ENCODE data around the gene RBMS1. TPM values are rescaled to one million over a fixed set of nuclear protein-coding genes. Genes with fewer than 3 reads are reported as not detected.

Gene RBMS1
- polyA plus RNA-seq, 4 donors = 122 to 165 (median 151) TPM

GRCh38 chr2:160389875-160390274 is 103.7 kb downstream of the RBMS1 start:
- no peak for DNase-seq (ENCODE audit: low read depth in 4 of 4, low spot score in 3 of 4)

GRCh38 chr2:160388464-160389263 is 104.9 kb downstream of the RBMS1 start:
- DNase-seq (ENCODE audit: low read depth in 4 of 4, low spot score in 3 of 4) = no peak

- DNase-seq (ENCODE audit: low read depth in 4 of 4, low spot score in 3 of 4) = no peak
Observed at GRCh38 chr2:160387558-160388262, 105.9 kb downstream of the RBMS1 start.

DNA sequence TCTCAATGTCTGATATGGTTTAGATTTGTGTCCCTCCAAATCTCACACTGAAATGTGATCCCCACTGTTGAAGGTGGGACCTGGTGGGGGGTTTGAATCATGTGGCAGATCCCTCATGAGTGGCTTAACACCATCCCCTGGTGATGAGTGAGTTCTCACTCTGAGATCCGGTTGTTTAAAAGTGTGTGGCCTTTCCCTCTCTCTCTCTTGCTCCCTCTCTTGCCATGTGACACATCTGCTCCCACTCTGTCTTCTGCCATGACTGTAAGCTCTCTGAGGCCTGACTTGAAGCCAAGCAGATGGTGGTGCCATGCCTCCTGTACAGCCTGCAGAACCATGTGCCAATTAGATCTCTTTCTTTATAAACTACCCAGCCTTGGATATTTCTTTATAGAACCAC is 108.8 kb downstream of the RBMS1 start:
- DNase-seq (ENCODE audit: low read depth in 4 of 4, low spot score in 3 of 4) = no peak

GRCh38 chr2:160381425-160381951 is 112.1 kb downstream of the RBMS1 start:
- no peak for DNase-seq (ENCODE audit: low read depth in 4 of 4, low spot score in 3 of 4)

- DNase-seq (ENCODE audit: low read depth in 4 of 4, low spot score in 3 of 4) = no peak
Observed at GRCh38 chr2:160380611-160381010, 113.0 kb downstream of the RBMS1 start.

DNA sequence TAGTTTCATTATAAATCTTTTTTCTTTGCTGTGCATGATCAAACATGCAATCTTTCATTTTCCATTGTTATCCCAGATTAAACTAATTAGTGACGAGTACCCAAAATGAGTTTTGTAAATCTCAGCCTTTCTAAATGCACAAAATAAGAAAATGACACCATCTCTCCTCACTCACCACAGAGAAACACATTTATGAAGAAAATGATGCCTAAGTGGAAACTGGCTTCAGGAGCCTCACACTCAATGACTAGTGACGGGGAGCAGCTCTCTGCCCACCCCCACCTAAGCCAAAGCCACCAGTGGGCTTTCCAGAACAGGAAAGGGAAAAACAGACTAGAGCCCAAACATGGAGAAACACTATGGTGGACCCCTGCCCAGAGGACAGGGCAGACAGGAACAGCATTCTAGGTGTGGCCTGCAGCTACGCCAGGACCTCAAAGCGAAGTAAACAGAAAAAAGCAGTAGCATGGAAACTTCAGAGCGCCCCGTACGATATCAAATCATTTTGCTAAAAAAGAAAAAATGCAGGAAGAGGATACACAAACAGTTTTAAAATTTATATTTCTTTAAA is 113.5 kb downstream of the RBMS1 start:
- no peak for DNase-seq (ENCODE audit: low read depth in 4 of 4, low spot score in 3 of 4)

DNA sequence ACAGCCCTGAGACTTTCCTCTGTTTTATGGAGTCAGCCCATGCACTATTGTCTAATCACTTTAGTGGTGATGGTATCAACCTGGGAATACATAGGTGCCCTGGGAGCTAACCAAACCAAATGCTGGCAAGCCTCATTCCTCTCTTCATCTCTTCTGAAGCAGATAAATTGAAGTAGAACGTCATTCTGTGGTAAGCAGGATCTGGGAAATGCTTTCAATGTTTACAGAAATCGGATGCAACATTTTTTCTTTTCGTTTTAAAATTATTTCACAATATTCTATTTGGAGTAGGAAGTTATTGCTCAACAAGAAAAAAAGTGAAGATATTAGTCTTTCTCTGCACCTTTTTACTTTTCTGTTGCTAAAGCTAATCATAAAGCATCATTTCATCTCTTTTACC is 114.2 kb downstream of the RBMS1 start:
- DNase-seq (ENCODE audit: low read depth in 4 of 4, low spot score in 3 of 4) = no peak

- no peak for DNase-seq (ENCODE audit: low read depth in 4 of 4, low spot score in 3 of 4)
Observed at GRCh38 chr2:160377204-160377995, 116.2 kb downstream of the RBMS1 start.

GRCh38 chr2:160376576-160376975 is 117.0 kb downstream of the RBMS1 start:
- DNase-seq (ENCODE audit: low read depth in 4 of 4, low spot score in 3 of 4) = no peak

DNA sequence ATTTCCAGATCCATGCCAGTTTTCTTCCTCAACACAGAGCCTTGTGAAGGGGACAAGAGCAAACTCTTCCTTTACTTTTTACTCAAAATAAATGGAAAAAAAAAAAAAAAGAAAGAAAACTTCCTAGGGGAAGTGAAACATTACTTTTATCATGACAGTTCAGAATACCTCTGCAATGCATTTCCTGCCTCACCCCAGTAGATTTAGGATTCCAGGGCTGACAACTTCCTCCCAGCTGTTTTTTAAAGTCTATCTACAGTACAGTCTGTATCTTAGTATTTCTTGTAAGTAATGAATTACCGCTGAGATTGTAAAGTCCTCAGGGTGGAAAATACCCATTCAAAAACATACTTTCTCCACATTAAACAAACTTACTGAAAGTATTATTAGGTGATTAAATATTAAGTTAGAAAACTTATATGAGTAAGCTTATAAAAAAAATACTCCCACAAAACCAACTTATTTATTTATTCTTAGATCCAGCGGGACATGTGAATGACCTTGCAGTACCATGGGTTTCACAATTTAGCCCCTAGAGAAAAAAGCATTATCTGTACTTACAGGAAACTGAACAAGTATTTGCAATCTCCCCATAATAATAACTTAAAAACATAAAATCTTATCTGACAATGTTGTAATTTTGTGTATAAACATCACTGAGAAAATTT is 117.7 kb downstream of the RBMS1 start:
- DNase-seq (ENCODE audit: low read depth in 4 of 4, low spot score in 3 of 4) = no peak

GRCh38 chr2:160375037-160375436 is 118.6 kb downstream of the RBMS1 start:
- no peak for DNase-seq (ENCODE audit: low read depth in 4 of 4, low spot score in 3 of 4)

- DNase-seq (ENCODE audit: low read depth in 4 of 4, low spot score in 3 of 4) = no peak
Observed at GRCh38 chr2:160373666-160374065, 119.9 kb downstream of the RBMS1 start.

GRCh38 chr2:160373263-160373662 is 120.3 kb downstream of the RBMS1 start:
- no peak for DNase-seq (ENCODE audit: low read depth in 4 of 4, low spot score in 3 of 4)

- no peak for DNase-seq (ENCODE audit: low read depth in 4 of 4, low spot score in 3 of 4)
Observed at GRCh38 chr2:160372585-160372984, 121.0 kb downstream of the RBMS1 start.

GRCh38 chr2:160372010-160372356 is 121.6 kb downstream of the RBMS1 start:
- no peak for DNase-seq (ENCODE audit: low read depth in 4 of 4, low spot score in 3 of 4)

GRCh38 chr2:160371251-160372009 is 122.2 kb downstream of the RBMS1 start:
- no peak for DNase-seq (ENCODE audit: low read depth in 4 of 4, low spot score in 3 of 4)

GRCh38 chr2:160368988-160369930 is 124.3 kb downstream of the RBMS1 start:
- peak in 1 of 4 donors; percentile 24 for DNase-seq (ENCODE audit: low read depth in 4 of 4, low spot score in 3 of 4)
